ENCODE data around the gene MAB21L3. TPM values are rescaled to one million over a fixed set of nuclear protein-coding genes. Genes with fewer than 3 reads are reported as not detected.

MAB21L3 gene
- total RNA-seq = 1.3 and 3.1 TPM in 2 replicates
- polyA plus RNA-seq = 0.47 and 0.48 TPM in 2 replicates

DNA sequence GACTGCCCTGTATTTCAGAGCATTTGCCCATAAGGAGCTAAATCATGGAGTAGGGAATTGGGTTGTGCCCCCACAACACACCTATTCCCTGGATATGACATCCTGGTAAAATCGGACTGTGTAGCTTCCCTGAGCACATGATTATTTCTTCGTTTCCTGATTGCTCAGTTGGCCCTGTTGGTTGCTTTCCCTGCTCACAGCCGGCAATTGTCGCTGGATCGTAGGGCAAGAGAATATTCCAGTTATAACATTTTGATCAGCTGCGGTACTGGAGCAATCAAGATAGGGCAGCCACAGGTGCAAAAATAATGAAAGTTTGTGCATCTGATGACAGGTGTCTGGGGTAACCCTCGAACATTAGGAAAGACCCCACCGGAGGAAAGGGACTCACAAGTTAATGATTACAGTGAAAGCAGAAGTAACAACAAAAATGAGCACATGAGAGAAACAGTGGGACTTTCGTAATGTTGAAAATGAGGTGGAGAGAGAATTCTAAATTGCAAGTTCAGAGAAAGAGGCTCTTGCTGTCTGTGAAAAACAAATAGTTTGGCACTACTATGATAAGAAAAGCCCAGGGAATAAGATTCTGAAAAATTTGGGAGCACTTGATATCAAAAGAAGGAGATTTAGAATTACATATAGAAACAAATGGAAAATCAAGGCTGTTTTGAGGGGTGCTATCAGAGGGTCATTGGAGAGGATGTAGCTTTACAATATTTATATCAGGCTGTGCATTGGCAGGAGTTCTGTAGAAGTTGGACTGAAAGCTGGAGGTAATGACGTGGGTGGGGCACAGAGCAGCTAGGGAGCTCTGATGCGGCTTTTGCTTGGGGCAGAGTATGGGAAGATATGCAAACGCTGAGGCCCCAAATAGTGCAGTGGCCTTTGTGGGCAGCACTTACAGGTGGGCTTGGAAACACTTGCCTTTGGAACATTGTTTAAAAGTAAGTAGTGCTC lies at the start of gene MAB21L3:
TSS of gene MAB21L3 (plus strand) at position 833 of the 957 bp plus-strand sequence. CDS start 1,217 bp downstream, outside the sequence.
- H3K9me3 ChIP-seq (ENCODE audit: low read depth) = no peaks in the 10 kb centered on the region
- DNase-seq (ENCODE audit: low read depth in 1 of 2, low spot score in 1 of 2) = peak in 1 of 2 donors; percentile 12
- H3K4me3 ChIP-seq = no peak within 1 kb of the TSS
- TF ChIP-seq, protein P1, sequence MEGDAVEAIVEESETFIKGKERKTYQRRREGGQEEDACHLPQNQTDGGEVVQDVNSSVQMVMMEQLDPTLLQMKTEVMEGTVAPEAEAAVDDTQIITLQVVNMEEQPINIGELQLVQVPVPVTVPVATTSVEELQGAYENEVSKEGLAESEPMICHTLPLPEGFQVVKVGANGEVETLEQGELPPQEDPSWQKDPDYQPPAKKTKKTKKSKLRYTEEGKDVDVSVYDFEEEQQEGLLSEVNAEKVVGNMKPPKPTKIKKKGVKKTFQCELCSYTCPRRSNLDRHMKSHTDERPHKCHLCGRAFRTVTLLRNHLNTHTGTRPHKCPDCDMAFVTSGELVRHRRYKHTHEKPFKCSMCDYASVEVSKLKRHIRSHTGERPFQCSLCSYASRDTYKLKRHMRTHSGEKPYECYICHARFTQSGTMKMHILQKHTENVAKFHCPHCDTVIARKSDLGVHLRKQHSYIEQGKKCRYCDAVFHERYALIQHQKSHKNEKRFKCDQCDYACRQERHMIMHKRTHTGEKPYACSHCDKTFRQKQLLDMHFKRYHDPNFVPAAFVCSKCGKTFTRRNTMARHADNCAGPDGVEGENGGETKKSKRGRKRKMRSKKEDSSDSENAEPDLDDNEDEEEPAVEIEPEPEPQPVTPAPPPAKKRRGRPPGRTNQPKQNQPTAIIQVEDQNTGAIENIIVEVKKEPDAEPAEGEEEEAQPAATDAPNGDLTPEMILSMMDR (IDR thresholded peaks at IDR 0.05; ENCODE audit: low read depth, low read length) = no peak
- H3K4me1 ChIP-seq (ENCODE audit: low read depth) = peaks cover 44% of the 10 kb centered on the region
- H3K27ac ChIP-seq = peak within 1 kb of the TSS; percentile 77
- no peaks in the 10 kb centered on the region for H3K27me3 ChIP-seq
- H3K36me3 ChIP-seq = no peaks in the 10 kb centered on the region

DNA sequence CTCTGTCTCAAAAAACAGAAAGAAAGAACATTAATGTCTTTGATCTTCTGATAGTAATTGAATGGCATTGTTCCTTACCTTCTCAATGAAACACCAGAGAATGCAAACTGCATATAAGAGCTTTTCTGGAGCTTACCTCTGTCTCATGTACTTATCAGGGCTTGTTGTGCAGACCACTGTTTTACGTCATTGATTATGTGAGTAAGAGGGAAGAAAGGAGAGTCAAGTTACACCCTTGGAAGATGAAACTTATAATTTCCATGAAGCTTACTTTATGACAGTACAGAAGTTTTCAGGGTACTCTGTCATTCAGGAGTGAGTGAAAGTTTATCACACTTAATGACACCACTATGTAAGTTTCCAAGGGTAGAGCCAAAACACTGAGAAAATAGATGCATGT lies 49.0 kb upstream of the MAB21L3 start:
- H3K4me1 ChIP-seq (ENCODE audit: low read depth) = no peaks in the 10 kb centered on the region
- TF ChIP-seq, protein P1 (IDR thresholded peaks at IDR 0.05; ENCODE audit: low read depth, low read length) = no peak
- no peaks in the 10 kb centered on the region for H3K36me3 ChIP-seq

DNA sequence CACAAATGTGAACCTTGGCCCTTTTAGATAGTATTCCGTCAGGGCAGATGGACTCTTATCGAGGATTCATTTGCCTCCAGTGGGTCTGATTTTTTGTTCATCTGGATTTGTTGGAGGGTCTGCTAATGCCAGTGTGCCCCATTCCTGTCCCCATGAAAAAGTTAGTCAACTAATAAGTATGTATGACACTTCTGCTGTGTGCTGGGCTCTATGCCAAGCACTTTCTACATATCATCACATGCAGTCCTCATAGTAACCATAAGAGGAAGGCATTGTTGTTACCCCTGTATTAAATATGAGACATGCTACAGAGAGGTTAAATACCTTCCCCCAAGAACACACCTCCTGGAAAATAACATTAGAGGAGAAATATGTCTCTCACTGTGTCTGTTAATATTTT lies 46.6 kb upstream of the MAB21L3 start:
- TF ChIP-seq, protein P1 (IDR thresholded peaks at IDR 0.05; ENCODE audit: low read depth, low read length) = no peak
- Histone ChIP-seq H3K9me3 (ENCODE audit: low read depth) (no peaks in the 10 kb centered on the region), H3K27me3 (no peaks in the 10 kb centered on the region)

More for the DNA sequence above, 49.0 kb upstream of the MAB21L3 start:
- Histone ChIP-seq H3K27ac (no peak overlapping the region), H3K4me3 (no peak overlapping the region), H3K27me3 (no peaks in the 10 kb centered on the region), H3K9me3 (ENCODE audit: low read depth) (no peaks in the 10 kb centered on the region)
- DNase-seq (ENCODE audit: low read depth in 1 of 2, low spot score in 1 of 2) = peak in 1 of 2 donors; percentile 5

DNA sequence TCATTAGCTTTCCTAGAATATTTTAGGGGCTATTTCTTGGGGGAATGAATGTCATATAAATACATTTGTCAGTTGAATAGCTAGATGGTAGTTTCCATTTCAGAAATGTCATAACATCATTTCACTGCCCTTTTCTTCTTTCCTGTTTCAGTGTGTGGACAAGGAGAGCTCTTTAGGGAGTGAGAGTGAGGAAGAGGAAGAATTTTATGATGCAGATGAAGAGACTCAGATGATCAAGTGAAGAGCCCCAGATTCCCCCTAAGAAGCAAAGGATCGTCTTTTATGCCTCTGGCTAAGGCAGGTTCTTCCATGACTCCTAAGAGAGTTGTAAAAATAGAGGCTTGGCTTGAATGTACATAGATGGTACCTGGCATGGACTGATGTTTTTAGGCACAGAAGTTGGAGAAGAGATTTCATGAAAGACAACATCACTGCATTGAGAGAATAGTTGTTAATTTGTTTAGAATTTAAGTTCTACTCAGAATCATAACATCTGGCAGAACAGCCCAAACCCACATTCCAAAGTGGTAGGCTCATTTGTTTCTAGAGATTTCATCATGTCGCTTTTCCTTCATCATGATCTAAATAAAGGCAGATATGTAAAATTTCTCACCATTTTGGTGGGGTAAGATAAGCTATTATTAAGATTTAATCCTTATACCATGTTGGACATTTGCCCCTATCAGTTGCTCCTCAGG lies 44.2 kb upstream of the MAB21L3 start:
- Histone ChIP-seq H3K27me3 (no peaks in the 10 kb centered on the region), H3K36me3 (no peaks in the 10 kb centered on the region), H3K27ac (no peak overlapping the region), H3K4me3 (no peak overlapping the region), H3K4me1 (ENCODE audit: low read depth) (no peaks in the 10 kb centered on the region), H3K9me3 (ENCODE audit: low read depth) (no peaks in the 10 kb centered on the region)
- TF ChIP-seq, protein P1 (IDR thresholded peaks at IDR 0.05; ENCODE audit: low read depth, low read length) = no peak
- DNase-seq (ENCODE audit: low read depth in 1 of 2, low spot score in 1 of 2) = peak in 1 of 2 donors; percentile 81

More for the DNA sequence above, 46.6 kb upstream of the MAB21L3 start:
- no peaks in the 10 kb centered on the region for H3K4me1 ChIP-seq (ENCODE audit: low read depth)
- no peak overlapping the region for H3K4me3 ChIP-seq
- no peak overlapping the region for H3K27ac ChIP-seq
- DNase-seq (ENCODE audit: low read depth in 1 of 2, low spot score in 1 of 2) = peak in 1 of 2 donors; percentile 55
- no peaks in the 10 kb centered on the region for H3K36me3 ChIP-seq

DNA sequence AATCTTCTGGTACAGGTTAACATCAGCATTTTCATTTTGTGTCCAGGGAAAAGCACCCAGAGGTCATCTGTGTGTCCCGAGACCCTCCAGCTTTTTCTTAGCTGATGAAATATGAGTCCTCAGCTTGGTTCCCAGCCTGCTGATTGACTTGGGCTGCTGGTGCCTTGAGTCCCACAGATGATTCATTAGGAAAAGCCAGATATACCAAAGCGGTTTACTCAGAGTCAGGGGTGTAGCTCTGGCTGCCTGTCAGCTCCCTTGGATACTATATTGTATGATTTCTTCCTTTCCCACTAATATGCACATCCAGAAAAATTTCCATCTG lies 43.7 kb upstream of the MAB21L3 start:
- Histone ChIP-seq H3K4me3 (no peak overlapping the region), H3K27ac (no peak overlapping the region), H3K9me3 (ENCODE audit: low read depth) (no peaks in the 10 kb centered on the region), H3K36me3 (no peaks in the 10 kb centered on the region), H3K4me1 (ENCODE audit: low read depth) (no peaks in the 10 kb centered on the region), H3K27me3 (no peaks in the 10 kb centered on the region)
- peak in 1 of 2 donors; percentile 85 for DNase-seq (ENCODE audit: low read depth in 1 of 2, low spot score in 1 of 2)
- TF ChIP-seq, protein P1 (IDR thresholded peaks at IDR 0.05; ENCODE audit: low read depth, low read length) = no peak

Data from cardiac muscle cell (in vitro differentiated cells and primary cell).